Sigmoid colon (tissue), 7 donors: ENCODE data around the gene ZNF366. TPM values are rescaled to one million over a fixed set of nuclear protein-coding genes. Genes with fewer than 3 reads are reported as not detected.

ENCODE experiments used
- DNase-seq: peaks from one replicate; pipeline ENCODE4 v3.0.0-alpha.2; 2019
- H3K27ac ChIP-seq, 4 donors: fragments of 200-600 bp; sonication (generic); one replicate each; pipeline ENCODE4 v1.5.1; 2016 to 2019; ENCODE audit warnings: mild to moderate bottlenecking in 1 of 4
- H3K27me3 ChIP-seq, 3 donors: fragments of 200-600 bp; sonication (generic); one replicate each; pipeline ENCODE4 v1.5.1; 2019; ENCODE audit warnings: mild to moderate bottlenecking in 1 of 3
- H3K36me3 ChIP-seq, 4 donors: fragments of 200-600 bp; sonication (generic); one replicate each; pipeline ENCODE4 v1.5.1; 2016 to 2019
- H3K4me1 ChIP-seq, 4 donors: fragments of 200-600 bp; sonication (generic); one replicate each; pipeline ENCODE4 v1.5.1; 2017 to 2019
- H3K4me3 ChIP-seq, 4 donors: fragments of 200-600 bp; sonication (generic); one replicate each; pipeline ENCODE4 v1.5.1; 2017 to 2019; ENCODE audit warnings: mild to moderate bottlenecking in 2 of 4, moderate library complexity in 1 of 4
- H3K9me3 ChIP-seq, 4 donors: fragments of 200-600 bp in 3 of 4; sonication (generic) in 3 of 4; one replicate each; pipeline versions ENCODE4 v1.5.1 to v1.6.1; 2013 to 2019
- EP300 ChIP-seq, 4 donors: sonication (generic); formaldehyde crosslinking; IDR thresholded peaks; one replicate each; pipeline ENCODE4 v1.6.1; 2017; ENCODE audit warnings: antibody characterized with exemption in 4 of 4
- POLR2A ChIP-seq, 2 donors: fragments of 450-650 bp; IDR thresholded peaks; one replicate each; pipeline ENCODE4 v1.6.1; 2016; ENCODE audit warnings: antibody characterized with exemption in 2 of 2, mild to moderate bottlenecking in 2 of 2, moderate library complexity in 2 of 2
- POLR2AphosphoS5 ChIP-seq, 4 donors: sonication (generic); formaldehyde crosslinking; IDR thresholded peaks; one replicate each; pipeline ENCODE4 v1.6.1; 2017; ENCODE audit warnings: antibody characterized with exemption in 4 of 4
- WGBS, 2 donors: extraction: QIAGEN DNeasy Blood & Tissue Kit; methylation state at CpG; one replicate each; pipeline ENCODE4 v1.1.7; 2013; 5-methylcytosine and 5-hydroxymethylcytosine counted together
- intact Hi-C: fragments of 100-400 bp; cut with DNase I; formaldehyde crosslinking; loops from one replicate; pipeline ENCODE4 v1.15.1; 2023
- polyA plus RNA-seq, 3 donors: library from polyadenylated mRNA; stranded (reverse); fragments of 200-250 nt; gene quantifications; one replicate each; pipeline ENCODE4 v1.2.3, GENCODE V29; 2013
- total RNA-seq, 4 donors: library from RNA; depleted of rRNA; stranded (reverse); fragments of >200 nt; gene quantifications; one replicate each; pipeline ENCODE4 v1.1.0, GENCODE V29; 2016
- TF ChIP-seq, protein P1 (sequence below), 4 experiments: fragments of 450-650 bp in 3 of 4; fragments of 200-600 bp in 1 of 4; IDR thresholded peaks; one replicate each; pipeline ENCODE4 v1.5.1; 2016 to 2019; ENCODE audit warnings: antibody characterized with exemption in 4 of 4, mild to moderate bottlenecking in 3 of 4, moderate library complexity in 2 of 4
- donor health status: healthy with polysubstance abuse.
- donor health status: Bipolar disorder and iron deficiency.
- donor health status: healthy.

ZNF366 gene
- total and polyA plus RNA-seq, 7 donors = 0.46 to 3.9 (median 1.8) TPM

DNA sequence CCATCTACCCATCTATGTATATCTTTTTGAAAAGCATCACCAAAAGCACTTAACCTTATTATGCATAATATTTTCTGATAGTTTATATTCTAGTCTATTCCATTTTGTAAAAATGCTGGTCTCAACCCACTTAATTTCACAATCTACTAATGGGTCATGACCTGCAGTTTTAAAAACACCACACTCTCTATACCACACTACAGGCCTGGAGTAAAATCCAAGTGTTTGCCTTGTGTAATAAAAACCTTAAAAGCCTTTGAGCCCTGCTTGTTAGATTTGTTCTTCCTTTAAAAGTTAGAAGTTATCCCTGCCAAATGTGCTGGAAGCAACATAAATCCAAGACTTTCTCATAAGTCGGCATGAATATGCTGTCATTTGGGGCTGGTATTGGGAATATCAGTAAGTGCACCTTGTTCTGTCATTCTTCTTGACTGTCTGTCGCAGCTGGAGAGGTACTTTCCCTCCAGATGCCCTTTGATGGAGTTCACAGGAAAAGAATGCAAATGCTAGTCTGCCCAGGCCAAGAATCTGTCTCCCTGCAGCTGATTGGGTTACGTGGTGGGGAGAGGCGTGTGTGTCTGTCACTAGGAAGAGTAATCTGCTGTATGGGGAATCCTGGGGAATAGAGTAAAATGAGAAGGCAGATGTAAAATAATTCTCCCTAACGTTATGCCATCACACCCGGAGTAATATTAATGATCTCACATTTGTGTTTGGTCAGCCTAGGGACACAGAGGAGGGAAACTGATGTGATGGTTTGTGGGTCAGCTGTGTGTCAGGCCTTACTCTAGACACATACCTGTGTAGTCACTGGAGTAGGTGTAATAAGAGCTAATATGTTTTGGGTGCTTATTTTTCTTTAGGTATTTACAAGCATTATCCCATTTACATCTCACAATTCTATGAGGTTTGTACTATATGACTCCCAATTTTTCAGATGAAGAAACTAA is 79.4 kb downstream of the ZNF366 start:
- H3K27ac ChIP-seq = peak overlapping the region; percentile 8 to 58 (median 41)
- no peak for DNase-seq
- peaks cover 0 to 27% (median 20%) of the 10 kb centered on the region in 4 donors for H3K4me1 ChIP-seq
- H3K4me3 ChIP-seq = no peak overlapping the region
- H3K9me3 ChIP-seq = no peaks in the 10 kb centered on the region
- TF ChIP-seq POLR2AphosphoS5 (IDR thresholded peaks at IDR 0.05) = peak in 1 of 4 donors; percentile 12
- no peak for TF ChIP-seq POLR2A (IDR thresholded peaks at IDR 0.05)
- no peaks in the 10 kb centered on the region for H3K27me3 ChIP-seq
- intact Hi-C loops = no loop called here
- WGBS, 2 donors = 66 to 72% methylated on average over 6 of the region's 6 CpGs
- H3K36me3 ChIP-seq = no peaks in the 10 kb centered on the region

DNA sequence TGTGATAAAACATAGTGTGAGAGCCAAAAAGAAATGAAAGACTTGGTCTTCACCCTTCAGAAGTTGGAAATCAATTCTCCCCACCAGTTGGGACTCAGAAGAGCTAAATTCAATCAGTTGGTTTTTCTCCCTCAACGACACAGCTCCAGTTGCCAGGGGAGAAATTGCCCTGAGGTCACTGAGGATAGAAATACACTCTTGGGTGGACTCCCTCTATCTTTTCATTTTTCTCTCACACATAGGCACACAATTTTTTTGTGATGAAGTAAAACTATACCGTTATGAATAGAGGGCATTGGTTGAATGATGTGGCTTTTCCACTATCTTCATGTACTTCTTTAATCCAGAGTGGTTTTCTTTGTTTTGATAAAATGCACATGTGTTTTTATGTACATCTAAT is 80.2 kb downstream of the ZNF366 start:
- H3K36me3 ChIP-seq = no peaks in the 10 kb centered on the region
- no peak for DNase-seq
- H3K9me3 ChIP-seq = no peaks in the 10 kb centered on the region
- 78 to 82% methylated on average over 2 of the region's 2 CpGs for WGBS, 2 donors
- H3K27ac ChIP-seq = peak overlapping the region; percentile 8 to 58 (median 41)
- H3K4me3 ChIP-seq = no peak overlapping the region
- TF ChIP-seq POLR2AphosphoS5 (IDR thresholded peaks at IDR 0.05) (no peak), POLR2A (IDR thresholded peaks at IDR 0.05) (no peak), EP300 (IDR thresholded peaks at IDR 0.05) (no peak)
- TF ChIP-seq, protein P1, sequence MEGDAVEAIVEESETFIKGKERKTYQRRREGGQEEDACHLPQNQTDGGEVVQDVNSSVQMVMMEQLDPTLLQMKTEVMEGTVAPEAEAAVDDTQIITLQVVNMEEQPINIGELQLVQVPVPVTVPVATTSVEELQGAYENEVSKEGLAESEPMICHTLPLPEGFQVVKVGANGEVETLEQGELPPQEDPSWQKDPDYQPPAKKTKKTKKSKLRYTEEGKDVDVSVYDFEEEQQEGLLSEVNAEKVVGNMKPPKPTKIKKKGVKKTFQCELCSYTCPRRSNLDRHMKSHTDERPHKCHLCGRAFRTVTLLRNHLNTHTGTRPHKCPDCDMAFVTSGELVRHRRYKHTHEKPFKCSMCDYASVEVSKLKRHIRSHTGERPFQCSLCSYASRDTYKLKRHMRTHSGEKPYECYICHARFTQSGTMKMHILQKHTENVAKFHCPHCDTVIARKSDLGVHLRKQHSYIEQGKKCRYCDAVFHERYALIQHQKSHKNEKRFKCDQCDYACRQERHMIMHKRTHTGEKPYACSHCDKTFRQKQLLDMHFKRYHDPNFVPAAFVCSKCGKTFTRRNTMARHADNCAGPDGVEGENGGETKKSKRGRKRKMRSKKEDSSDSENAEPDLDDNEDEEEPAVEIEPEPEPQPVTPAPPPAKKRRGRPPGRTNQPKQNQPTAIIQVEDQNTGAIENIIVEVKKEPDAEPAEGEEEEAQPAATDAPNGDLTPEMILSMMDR (IDR thresholded peaks at IDR 0.05) = no peak
- H3K27me3 ChIP-seq = no peaks in the 10 kb centered on the region
- intact Hi-C loops = no loop called here
- H3K4me1 ChIP-seq = peaks cover 0 to 23% (median 18%) of the 10 kb centered on the region in 4 donors

DNA sequence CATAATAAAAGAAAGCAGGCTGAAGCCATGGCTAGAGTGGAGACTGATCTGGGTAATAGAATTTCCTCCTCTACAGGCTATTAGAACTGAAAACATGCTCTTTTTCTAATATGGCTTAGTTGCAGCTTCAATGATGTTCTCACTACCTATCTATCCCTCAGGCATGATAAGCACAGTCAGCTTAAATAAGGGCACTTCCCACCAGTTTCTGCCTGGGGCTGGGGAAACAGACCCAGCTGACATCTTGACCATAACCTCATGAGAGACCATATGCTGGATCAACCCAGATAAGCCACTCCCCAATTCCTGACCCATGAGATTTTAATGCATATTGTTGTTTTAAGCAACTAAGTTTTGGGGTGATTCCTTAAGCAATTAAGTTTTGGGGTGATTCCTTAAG is 81.2 kb downstream of the ZNF366 start:
- TF ChIP-seq POLR2AphosphoS5 (IDR thresholded peaks at IDR 0.05) = no peak
- TF ChIP-seq, protein P1 (IDR thresholded peaks at IDR 0.05) = no peak
- TF ChIP-seq EP300 (IDR thresholded peaks at IDR 0.05) = no peak
- TF ChIP-seq POLR2A (IDR thresholded peaks at IDR 0.05) = no peak
- Histone ChIP-seq H3K27me3 (no peaks in the 10 kb centered on the region), H3K27ac (no peak overlapping the region), H3K9me3 (no peaks in the 10 kb centered on the region), H3K4me1 (peaks cover 0 to 23% (median 18%) of the 10 kb centered on the region in 4 donors), H3K36me3 (no peaks in the 10 kb centered on the region), H3K4me3 (no peak overlapping the region)
- intact Hi-C loops = no loop called here
- DNase-seq = no peak

DNA sequence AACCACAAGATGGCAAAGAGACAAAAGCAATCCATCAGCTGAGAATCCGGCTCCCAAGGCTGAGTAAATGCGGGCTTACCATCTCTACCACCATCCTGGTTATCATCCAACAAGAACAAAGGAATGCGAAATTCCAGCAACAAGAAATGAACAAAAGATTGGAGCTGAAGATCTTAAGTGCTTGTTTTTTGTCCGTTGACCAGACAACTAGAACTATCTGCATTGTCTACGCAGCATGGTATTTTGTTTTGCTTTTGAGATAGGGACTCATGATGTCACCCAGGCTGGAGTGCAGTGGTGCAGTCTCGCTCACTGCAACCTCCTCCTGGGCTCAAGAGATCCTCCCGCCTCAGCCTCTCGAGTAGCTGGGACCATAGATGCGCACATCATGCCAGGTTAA is 88.9 kb downstream of the ZNF366 start:
- no peaks in the 10 kb centered on the region for H3K27me3 ChIP-seq
- WGBS, 2 donors = 89 to 91% methylated on average over 9 of the region's 9 CpGs
- DNase-seq = no peak
- H3K36me3 ChIP-seq = no peaks in the 10 kb centered on the region
- H3K4me3 ChIP-seq = no peak overlapping the region
- no peak overlapping the region for H3K27ac ChIP-seq
- intact Hi-C loops = no loop called here
- H3K9me3 ChIP-seq = no peaks in the 10 kb centered on the region
- TF ChIP-seq, protein P1 (IDR thresholded peaks at IDR 0.05) = no peak
- TF ChIP-seq EP300 (IDR thresholded peaks at IDR 0.05) = no peak
- H3K4me1 ChIP-seq = no peaks in the 10 kb centered on the region

DNA sequence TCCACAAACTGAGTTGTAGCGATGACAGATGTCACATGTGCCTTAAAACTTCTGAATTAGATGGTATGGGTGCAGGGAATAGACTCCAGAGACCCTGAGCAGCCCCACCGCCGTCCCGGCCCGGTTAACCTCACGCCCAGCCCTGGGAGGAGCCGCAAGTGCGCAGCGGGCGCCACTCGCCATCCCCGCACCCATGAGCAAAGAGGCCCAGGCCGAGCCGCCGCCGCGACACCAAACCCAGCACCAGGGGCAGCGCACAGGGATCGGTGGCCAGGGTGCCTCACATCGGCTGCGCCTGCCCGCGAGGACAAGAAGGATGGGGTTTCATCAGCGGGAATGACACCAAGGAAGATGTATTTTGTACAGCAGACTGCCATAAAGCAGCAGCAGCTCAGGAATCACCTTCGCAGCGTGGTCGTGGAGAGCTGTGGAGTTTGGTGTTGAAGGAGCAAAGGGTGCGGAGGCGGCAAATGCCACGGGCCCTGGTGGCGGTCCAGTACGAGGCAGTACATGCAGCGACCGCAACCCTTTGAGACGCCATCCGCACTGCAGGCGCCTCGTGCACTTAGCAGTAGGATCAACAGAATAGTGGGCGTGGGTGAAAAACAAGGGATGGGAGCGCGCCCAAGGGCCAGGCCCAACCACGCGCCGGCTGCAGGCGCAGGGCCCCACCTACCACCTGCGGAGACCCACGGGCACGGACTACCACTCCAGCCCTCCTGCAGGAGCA is 89.7 kb downstream of the ZNF366 start:
- WGBS, 2 donors = 92 to 95% methylated on average over 48 of the region's 48 CpGs
- DNase-seq = no peak
- no peaks in the 10 kb centered on the region for H3K4me1 ChIP-seq
- no peak overlapping the region for H3K27ac ChIP-seq
- intact Hi-C loops = no loop called here
- TF ChIP-seq, protein P1 (IDR thresholded peaks at IDR 0.05) = no peak
- no peak for TF ChIP-seq POLR2AphosphoS5 (IDR thresholded peaks at IDR 0.05)
- no peak for TF ChIP-seq POLR2A (IDR thresholded peaks at IDR 0.05)
- H3K9me3 ChIP-seq = no peaks in the 10 kb centered on the region
- no peaks in the 10 kb centered on the region for H3K36me3 ChIP-seq
- H3K4me3 ChIP-seq = no peak overlapping the region
- no peaks in the 10 kb centered on the region for H3K27me3 ChIP-seq
